HG02970 (cell line): Measurements from ENCODE around the gene DCAF12.
A peak's percentile ranks its signal among the peaks of the same experiment; 100 is the strongest.
"Not testable (repeated sequence)": the region's sequence is repeated elsewhere in the genome, so short reads cannot be mapped to it uniquely, and the experiment has no call there.

Source experiments
- ATAC-seq: cut with Tn5 transposase; IDR thresholded peaks from one replicate; pipeline ENCODE4 v1.9.1; 2021; ENCODE audit warnings: mild to moderate bottlenecking, moderate library complexity, moderate number of reproducible peaks; ENCODE audit not compliant: unreplicated experiment, low FRiP score

The DCAF12 gene

GRCh38 chr9:34126207-34127034 is at the start of gene DCAF12:
Gene DCAF12, minus strand, starts transcription at chr9:34126698. Its CDS starts 267 bp downstream, at chr9:34126431.
- peak; percentile 84 for ATAC-seq

GRCh38 chr9:34176089-34176488 is 49.6 kb upstream of the DCAF12 start:
- ATAC-seq = no peak

DNA sequence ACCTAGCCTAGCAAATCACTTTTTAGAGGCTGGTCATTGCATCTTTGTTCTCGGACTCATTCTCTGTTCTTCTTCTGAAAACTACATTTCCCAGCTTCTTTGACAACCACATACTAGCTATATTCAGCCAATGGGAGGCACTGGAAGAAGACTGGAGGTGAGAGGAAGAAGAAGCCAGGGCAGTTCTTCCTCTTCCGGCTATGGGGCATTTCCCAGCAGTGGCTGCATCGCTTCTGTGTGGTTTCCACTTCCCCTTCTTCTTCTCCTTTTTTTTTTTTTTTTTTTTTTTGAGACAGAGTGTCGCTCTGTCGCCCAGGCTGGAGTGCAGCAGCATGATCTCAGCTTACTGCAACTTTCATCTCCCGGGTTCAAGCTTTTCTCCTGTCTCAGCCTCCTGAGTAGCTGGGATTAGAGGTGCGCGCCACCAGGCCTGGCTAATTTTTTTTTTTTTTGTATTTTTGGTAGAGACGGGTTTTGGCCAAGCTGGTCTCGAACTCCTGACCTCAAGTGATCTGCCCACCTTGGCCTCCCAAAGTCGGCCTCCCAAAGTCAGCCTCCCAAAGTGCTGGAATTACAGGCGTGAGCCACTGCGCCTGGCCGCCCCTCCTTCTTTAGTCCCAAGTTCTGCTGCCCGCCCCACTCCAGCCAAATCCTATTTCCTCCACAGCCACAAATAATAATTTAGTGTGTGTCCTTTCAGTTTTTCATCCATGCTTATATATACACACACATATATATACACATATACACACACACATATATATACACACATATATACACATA is 45.4 kb upstream of the DCAF12 start:
- no peak for ATAC-seq

- ATAC-seq = no peak
Measured at GRCh38 chr9:34170237-34170991, 43.9 kb upstream of the DCAF12 start.

GRCh38 chr9:34169125-34169524 is 42.6 kb upstream of the DCAF12 start:
- ATAC-seq = no peak

- ATAC-seq = no peak
Measured at GRCh38 chr9:34163434-34163833, 36.9 kb upstream of the DCAF12 start.

- ATAC-seq = no peak
Measured at GRCh38 chr9:34158362-34158869, 31.9 kb upstream of the DCAF12 start.

DNA sequence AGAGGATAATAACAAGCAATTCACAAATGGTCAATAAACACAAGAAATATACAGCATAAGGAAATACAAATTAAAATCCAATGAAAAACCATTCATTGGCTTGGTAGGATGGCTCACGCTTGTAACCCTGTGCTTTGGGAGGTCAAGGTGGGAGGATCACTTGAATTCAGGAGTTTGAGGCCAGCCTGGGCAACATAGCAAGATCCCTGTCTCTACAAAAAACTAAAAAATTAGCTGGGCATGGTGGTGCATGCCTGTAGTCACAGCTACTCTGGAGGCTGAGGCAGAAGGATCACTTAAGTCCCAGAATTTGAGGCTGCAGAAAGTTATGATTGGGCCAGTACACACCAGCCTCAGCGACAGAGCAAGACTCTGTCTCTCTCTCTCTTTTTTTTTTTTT is 31.4 kb upstream of the DCAF12 start:
- no peak for ATAC-seq

- ATAC-seq = no peak
Measured at GRCh38 chr9:34157318-34157717, 30.8 kb upstream of the DCAF12 start.

- no peak for ATAC-seq
Measured at GRCh38 chr9:34154057-34154456, 27.6 kb upstream of the DCAF12 start.

- ATAC-seq = no peak
Measured at GRCh38 chr9:34151398-34151797, 24.9 kb upstream of the DCAF12 start.

DNA sequence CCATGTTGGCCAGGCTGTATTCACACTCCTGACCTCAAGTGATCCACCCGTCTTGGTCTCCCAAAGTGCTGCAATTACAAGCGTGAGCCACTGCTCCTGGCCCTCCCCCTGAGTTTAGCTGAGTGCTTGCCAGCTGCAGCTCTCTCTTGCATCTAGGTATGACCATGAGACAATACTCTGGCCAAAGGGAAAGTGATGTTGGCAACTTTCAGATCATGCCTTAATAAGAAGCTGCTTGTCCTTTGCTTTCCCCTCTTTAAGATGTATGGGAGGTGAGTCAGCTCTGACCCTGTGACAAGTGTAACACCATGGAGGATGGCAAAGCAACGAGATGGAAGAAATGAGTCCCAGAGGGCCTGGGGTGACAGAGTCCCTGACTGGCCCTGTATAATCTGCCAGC is 18.7 kb upstream of the DCAF12 start:
- ATAC-seq = no peak

DNA sequence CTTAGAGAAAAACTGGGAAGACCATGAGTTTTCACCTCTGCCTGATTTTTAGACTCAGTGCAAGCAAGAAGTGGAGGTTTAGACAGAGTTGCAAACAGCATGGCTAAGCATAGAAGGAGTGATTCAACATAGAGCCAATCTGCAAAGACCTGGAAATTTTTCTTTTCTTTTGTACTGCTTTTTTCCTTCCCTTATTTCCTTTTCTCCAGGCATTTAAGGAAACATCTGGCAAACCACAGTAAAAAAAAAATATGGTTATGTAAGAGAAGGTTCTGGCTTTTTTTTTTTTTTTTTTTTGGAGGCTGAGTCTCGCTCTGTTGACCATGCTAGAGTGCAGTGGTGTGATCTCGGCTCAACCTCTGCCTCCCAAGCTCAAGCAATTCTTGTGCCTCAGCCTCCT is 16.6 kb upstream of the DCAF12 start:
- ATAC-seq = no peak

DNA sequence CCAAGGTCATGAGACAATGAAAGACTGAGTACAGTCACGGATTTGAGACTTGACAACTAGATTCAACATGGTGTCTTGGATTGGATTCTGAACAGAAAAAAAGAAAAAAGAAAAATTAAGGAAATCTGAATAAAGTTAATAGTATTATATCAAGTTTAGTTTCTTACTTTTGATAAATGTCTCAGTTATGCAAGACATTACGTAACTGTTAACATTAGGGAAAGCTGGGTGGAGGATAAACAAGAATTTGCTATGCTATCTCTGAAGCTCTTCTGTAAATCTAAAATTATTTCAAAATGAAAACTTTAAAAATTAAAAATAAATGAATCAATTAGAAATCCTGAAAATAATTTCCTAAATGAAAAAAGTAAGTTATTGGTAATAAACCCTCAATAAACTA is 14.4 kb upstream of the DCAF12 start:
- no peak for ATAC-seq

GRCh38 chr9:34139477-34140146 is 13.1 kb upstream of the DCAF12 start:
- ATAC-seq = no peak

DNA sequence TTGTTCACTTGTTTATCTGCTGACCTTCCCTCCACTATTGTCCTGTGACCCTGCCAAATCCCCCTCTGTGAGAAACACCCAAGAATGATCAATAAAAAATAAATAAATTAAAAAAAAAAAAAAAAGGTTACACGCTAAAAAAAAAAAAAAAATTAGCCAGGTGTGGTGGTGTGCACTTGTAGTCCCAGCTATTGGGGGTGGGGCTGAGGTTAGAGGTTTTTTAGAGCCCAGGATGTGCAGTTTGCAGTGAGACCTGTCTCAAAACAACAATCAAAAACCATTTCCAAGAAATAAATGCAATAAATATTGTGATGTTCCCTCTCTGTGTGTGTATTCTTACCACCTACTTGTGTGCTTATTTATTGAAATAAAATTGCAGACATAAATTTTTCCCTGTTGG is 12.1 kb upstream of the DCAF12 start:
- not testable (repeated sequence) for ATAC-seq

DNA sequence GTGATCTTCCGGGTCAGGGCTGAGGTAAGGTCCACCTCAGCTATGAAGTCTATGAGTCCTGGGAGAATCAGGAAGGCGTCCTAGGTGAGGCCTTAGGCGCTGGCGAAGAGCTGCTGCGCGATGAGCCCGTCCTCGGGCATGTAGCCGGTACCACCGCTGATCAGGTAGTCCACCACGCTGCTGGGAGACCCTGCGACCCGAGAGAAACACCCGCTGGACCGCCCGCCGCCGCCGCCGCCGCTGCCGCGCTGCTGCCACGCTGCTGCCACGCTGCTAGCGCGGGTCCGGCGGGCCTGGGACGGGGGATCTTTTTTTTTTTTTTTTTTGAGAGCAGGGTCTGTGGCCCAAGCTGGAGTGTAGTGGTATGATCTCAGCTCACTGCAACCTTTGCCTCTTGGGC is 8.0 kb upstream of the DCAF12 start:
- no peak for ATAC-seq

DNA sequence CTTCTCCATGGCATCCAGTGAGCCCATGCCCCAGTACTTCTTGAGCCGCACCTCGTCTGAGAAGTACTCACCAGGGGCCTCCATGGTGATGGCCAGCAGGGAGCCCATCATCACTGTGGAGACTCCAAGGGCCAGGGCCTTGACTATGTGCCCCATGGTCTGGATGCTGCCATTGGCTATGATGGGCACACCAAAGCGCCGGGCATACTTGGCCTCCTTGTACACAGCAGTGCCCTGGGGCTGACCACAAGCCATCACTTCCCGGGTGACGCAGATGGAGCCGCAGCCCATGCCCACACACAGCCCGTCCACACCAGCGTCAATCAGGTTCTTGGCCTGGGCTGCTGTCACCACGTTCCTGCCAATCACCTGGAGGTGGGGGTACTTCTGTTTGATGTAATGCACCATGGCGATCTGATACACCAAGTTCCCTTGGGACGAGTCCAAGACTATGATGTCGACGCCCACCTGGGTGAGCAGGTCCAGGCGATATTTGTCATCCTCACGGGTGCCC is 7.0 kb upstream of the DCAF12 start:
- no peak for ATAC-seq

DNA sequence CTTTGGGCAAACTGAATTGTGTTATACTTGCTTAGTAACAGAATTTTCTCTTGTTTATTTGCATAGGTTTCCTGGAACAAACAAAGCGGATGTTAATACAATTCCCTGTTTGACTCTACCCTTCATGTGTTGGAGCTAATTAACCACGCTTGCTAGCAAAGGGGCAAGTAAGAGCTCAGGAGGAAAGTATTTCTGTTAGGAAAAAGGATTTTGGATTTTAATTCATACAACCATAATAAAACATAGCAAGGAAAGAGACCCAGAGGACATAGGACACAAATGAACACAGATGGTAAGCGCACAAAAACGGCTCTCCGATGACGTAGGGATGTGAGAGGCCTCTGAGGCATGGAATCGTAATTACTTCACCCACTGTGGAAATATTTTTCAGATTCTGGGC is 5.1 kb upstream of the DCAF12 start:
- no peak for ATAC-seq
